Measurements from ENCODE around the gene ITGA11. TPM values are rescaled to one million over a fixed set of nuclear protein-coding genes. Genes with fewer than 3 reads are reported as not detected.

ITGA11 gene
- total and polyA plus RNA-seq, 2 experiments from 2014 or later, result 0.03 to 0.40 TPM

DNA sequence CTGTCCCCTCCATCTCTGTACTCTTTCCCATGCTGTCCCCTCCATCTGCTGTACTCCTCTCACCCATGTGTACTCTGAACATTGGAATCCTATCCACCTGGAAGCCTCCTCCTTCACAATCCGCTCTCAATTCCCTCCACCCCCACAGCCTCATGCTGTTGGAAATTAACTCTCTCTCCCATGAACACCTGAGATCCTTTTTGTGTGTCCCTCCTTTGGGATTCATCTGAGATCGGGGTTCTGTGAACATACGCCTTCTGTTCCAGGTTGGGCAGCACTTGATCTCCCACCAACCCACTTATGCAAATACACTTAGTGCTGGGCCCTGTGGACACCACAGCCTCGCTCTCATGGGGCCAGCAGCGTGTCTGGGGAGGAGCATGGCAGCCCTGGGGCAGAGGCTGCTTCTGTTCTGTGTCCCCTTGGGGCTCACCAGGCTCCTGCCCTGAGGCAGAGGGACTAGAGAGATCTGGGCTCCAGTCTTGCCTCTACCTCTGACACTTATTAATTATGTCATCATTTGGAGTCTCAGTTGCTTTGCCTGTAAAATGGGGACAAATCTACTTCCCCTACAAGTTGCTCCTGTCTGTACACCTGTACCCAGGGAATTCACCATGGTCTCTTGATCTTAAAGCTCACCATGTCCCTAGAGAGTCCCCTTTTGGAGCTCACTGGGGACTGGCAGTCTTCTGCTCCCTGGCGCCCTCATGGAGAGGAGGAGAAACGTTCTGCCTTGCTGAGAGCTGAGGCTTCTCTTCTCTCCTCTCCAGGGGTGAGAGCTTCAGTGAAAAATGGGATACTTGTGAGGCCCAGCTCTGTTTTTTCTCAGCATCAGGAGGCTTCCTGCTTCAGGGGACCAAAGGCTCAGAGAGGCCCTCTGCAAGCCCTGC is 42.7 kb downstream of the ITGA11 start:
- Histone ChIP-seq H3K27ac (ENCODE audit: low read depth) (no peak overlapping the region), H3K36me3 (ENCODE audit: insufficient read depth) (no peaks in the 10 kb centered on the region), H3K4me3 (no peak overlapping the region), H3K9me2 (ENCODE audit: insufficient read depth) (peaks cover 3% of the 10 kb centered on the region; the same call in 1 of the 2 replicates), H2AFZ (no peak overlapping the region; the same call in 1 of the 2 replicates), H3K79me2 (replicated peaks; ENCODE audit: insufficient read depth) (no peaks in the 10 kb centered on the region), H3K27me3 (ENCODE audit: insufficient read depth) (no peaks in the 10 kb centered on the region), H3F3A (replicated peaks; ENCODE audit: low read depth) (no peaks in the 10 kb centered on the region), H3K4me2 (no peak overlapping the region), H3K4me1 (ENCODE audit: insufficient read depth) (no peaks in the 10 kb centered on the region), H4K20me1 (replicated peaks; ENCODE audit: insufficient read depth) (no peaks in the 10 kb centered on the region)
- H3K27me3 Mint-ChIP-seq (ENCODE audit: insufficient read depth, low read depth, poor library complexity), result peaks cover 2% of the 10 kb centered on the region
- peaks cover 6% of the 10 kb centered on the region; the same call in 1 of the 3 replicates for H3K9me3 Mint-ChIP-seq
- TF ChIP-seq, protein P1, sequence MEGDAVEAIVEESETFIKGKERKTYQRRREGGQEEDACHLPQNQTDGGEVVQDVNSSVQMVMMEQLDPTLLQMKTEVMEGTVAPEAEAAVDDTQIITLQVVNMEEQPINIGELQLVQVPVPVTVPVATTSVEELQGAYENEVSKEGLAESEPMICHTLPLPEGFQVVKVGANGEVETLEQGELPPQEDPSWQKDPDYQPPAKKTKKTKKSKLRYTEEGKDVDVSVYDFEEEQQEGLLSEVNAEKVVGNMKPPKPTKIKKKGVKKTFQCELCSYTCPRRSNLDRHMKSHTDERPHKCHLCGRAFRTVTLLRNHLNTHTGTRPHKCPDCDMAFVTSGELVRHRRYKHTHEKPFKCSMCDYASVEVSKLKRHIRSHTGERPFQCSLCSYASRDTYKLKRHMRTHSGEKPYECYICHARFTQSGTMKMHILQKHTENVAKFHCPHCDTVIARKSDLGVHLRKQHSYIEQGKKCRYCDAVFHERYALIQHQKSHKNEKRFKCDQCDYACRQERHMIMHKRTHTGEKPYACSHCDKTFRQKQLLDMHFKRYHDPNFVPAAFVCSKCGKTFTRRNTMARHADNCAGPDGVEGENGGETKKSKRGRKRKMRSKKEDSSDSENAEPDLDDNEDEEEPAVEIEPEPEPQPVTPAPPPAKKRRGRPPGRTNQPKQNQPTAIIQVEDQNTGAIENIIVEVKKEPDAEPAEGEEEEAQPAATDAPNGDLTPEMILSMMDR (conservative IDR thresholded peaks at IDR 0.05; ENCODE audit: low read depth in 2 of 2), result peak in 1 of 2 experiments; percentile 48; a peak in 2 of 4 replicates
- no peak for TF ChIP-seq STAT1 (IDR thresholded peaks at IDR 0.05; ENCODE audit: unreplicated experiment)
- H3K36me3 Mint-ChIP-seq (ENCODE audit: low read depth), result no peaks in the 10 kb centered on the region
- peak; percentile 48 for ATAC-seq
- peak; percentile 21 for DNase-seq (ENCODE audit: low spot score)
- no peaks in the 10 kb centered on the region for H3K4me1 Mint-ChIP-seq
- no peak overlapping the region for H3K4me3 Mint-ChIP-seq
- no peak overlapping the region for H3K27ac Mint-ChIP-seq

DNA sequence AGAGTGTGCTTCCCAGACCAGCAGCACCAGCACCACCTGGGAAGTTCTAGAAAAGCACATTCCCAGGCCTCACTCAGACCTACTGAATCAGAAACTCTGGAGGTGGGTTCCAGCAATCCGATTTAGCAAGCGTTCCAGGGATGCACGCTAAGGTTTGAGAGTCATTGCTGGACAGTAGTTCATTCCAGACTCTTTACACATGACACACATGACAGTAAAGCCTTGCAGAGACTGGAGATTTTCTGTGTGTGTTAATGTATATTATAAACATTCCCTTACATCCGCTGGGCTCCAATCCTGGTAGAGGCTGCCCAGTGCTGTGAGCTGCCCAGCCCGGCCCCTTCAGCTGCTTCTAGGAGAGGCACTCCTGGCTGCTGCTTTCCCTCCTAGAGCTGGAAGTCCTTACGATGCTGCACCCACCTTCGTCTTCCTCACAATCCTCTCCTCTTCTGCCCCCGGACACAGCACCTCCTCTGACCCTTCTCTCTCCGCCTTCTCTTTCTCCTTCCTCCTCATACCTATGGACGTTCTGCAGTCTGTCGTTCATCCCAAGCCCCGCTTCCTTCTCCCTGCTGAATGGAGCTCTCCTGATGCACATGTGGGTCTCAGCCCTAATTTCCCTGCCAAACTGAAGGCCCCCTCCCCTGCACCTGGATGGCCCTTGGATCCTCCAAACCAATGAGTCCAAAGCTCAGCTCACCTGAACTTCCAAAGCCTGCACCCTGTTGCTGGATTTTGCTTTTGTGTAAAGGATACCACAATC is 44.4 kb downstream of the ITGA11 start:
- no peaks in the 10 kb centered on the region for H3K4me1 Mint-ChIP-seq
- Histone ChIP-seq H3K27ac (ENCODE audit: low read depth) (no peak overlapping the region), H3F3A (replicated peaks; ENCODE audit: low read depth) (no peaks in the 10 kb centered on the region), H3K4me3 (no peak overlapping the region), H3K9me2 (ENCODE audit: insufficient read depth) (peaks cover 3% of the 10 kb centered on the region; the same call in 1 of the 2 replicates), H3K79me2 (replicated peaks; ENCODE audit: insufficient read depth) (no peaks in the 10 kb centered on the region), H4K20me1 (replicated peaks; ENCODE audit: insufficient read depth) (no peaks in the 10 kb centered on the region), H3K36me3 (ENCODE audit: insufficient read depth) (no peaks in the 10 kb centered on the region), H3K4me2 (no peak overlapping the region), H3K27me3 (ENCODE audit: insufficient read depth) (no peaks in the 10 kb centered on the region), H2AFZ (no peak overlapping the region), H3K4me1 (ENCODE audit: insufficient read depth) (no peaks in the 10 kb centered on the region)
- H3K36me3 Mint-ChIP-seq (ENCODE audit: low read depth), result peaks cover 2% of the 10 kb centered on the region; the same call in 1 of the 3 replicates
- H3K9me3 Mint-ChIP-seq, result peaks cover 10% of the 10 kb centered on the region; the same call in 2 of the 3 replicates
- DNase-seq (ENCODE audit: low spot score) (no peak), ATAC-seq (no peak)
- H3K4me3 Mint-ChIP-seq, result no peak overlapping the region
- H3K27ac Mint-ChIP-seq, result no peak overlapping the region
- peaks cover 2% of the 10 kb centered on the region for H3K27me3 Mint-ChIP-seq (ENCODE audit: insufficient read depth, low read depth, poor library complexity)
- no peak for TF ChIP-seq STAT1 (IDR thresholded peaks at IDR 0.05; ENCODE audit: unreplicated experiment)
- TF ChIP-seq, protein P1 (conservative IDR thresholded peaks at IDR 0.05; ENCODE audit: low read depth in 2 of 2), result no peak
- TF ChIP-seq, protein P2, sequence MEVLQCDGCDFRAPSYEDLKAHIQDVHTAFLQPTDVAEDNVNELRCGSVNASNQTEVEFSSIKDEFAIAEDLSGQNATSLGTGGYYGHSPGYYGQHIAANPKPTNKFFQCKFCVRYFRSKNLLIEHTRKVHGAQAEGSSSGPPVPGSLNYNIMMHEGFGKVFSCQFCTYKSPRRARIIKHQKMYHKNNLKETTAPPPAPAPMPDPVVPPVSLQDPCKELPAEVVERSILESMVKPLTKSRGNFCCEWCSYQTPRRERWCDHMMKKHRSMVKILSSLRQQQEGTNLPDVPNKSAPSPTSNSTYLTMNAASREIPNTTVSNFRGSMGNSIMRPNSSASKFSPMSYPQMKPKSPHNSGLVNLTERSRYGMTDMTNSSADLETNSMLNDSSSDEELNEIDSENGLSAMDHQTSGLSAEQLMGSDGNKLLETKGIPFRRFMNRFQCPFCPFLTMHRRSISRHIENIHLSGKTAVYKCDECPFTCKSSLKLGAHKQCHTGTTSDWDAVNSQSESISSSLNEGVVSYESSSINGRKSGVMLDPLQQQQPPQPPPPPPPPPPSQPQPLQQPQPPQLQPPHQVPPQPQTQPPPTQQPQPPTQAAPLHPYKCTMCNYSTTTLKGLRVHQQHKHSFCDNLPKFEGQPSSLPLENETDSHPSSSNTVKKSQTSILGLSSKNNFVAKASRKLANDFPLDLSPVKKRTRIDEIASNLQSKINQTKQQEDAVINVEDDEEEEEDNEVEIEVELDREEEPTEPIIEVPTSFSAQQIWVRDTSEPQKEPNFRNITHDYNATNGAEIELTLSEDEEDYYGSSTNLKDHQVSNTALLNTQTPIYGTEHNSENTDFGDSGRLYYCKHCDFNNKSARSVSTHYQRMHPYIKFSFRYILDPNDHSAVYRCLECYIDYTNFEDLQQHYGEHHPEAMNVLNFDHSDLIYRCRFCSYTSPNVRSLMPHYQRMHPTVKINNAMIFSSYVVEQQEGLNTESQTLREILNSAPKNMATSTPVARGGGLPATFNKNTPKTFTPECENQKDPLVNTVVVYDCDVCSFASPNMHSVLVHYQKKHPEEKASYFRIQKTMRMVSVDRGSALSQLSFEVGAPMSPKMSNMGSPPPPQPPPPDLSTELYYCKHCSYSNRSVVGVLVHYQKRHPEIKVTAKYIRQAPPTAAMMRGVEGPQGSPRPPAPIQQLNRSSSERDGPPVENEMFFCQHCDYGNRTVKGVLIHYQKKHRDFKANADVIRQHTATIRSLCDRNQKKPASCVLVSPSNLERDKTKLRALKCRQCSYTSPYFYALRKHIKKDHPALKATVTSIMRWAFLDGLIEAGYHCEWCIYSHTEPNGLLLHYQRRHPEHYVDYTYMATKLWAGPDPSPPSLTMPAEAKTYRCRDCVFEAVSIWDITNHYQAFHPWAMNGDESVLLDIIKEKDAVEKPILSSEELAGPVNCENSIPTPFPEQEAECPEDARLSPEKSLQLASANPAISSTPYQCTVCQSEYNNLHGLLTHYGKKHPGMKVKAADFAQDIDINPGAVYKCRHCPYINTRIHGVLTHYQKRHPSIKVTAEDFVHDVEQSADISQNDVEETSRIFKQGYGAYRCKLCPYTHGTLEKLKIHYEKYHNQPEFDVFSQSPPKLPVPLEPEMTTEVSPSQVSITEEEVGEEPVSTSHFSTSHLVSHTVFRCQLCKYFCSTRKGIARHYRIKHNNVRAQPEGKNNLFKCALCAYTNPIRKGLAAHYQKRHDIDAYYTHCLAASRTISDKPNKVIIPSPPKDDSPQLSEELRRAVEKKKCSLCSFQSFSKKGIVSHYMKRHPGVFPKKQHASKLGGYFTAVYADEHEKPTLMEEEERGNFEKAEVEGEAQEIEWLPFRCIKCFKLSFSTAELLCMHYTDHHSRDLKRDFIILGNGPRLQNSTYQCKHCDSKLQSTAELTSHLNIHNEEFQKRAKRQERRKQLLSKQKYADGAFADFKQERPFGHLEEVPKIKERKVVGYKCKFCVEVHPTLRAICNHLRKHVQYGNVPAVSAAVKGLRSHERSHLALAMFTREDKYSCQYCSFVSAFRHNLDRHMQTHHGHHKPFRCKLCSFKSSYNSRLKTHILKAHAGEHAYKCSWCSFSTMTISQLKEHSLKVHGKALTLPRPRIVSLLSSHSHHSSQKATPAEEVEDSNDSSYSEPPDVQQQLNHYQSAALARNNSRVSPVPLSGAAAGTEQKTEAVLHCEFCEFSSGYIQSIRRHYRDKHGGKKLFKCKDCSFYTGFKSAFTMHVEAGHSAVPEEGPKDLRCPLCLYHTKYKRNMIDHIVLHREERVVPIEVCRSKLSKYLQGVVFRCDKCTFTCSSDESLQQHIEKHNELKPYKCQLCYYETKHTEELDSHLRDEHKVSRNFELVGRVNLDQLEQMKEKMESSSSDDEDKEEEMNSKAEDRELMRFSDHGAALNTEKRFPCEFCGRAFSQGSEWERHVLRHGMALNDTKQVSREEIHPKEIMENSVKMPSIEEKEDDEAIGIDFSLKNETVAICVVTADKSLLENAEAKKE (CRISPR knock-in tag; IDR thresholded peaks at IDR 0.05), result no peak
- TF ChIP-seq EZH2phosphoT487 (IDR thresholded peaks at IDR 0.05; ENCODE audit: unreplicated experiment), result no peak
- TF ChIP-seq ZNF331 (CRISPR knock-in tag; IDR thresholded peaks at IDR 0.05; ENCODE audit: low read depth), result no peak
- TF ChIP-seq EZH2 (IDR thresholded peaks at IDR 0.05; ENCODE audit: low read depth, unreplicated experiment), result no peak
- TF ChIP-seq JUNB (IDR thresholded peaks at IDR 0.05; ENCODE audit: unreplicated experiment), result no peak

All from GM23338 (cell line).